ENCODE results near the gene SMIM3. TPM values are rescaled to one million over a fixed set of nuclear protein-coding genes. Genes with fewer than 3 reads are reported as not detected.

The SMIM3 gene
- total and polyA plus RNA-seq, 2 of the 8 experiments (the other 6 are each of a cell fraction or from before 2014, with no cell fraction given) = 10.4 to 15.7 TPM

GRCh38 chr5:150765011-150765798 lies 13.4 kb upstream of the SMIM3 start (continued):
- TF ChIP-seq CTBP2 (IDR thresholded peaks at IDR 0.05; ENCODE audit: borderline replicate concordance, insufficient read depth, insufficient read length, low read length) (no peak), JUN (IDR thresholded peaks at IDR 0.05; ENCODE audit: low read depth, low read length) (no peak)
- TF ChIP-seq, protein P1, sequence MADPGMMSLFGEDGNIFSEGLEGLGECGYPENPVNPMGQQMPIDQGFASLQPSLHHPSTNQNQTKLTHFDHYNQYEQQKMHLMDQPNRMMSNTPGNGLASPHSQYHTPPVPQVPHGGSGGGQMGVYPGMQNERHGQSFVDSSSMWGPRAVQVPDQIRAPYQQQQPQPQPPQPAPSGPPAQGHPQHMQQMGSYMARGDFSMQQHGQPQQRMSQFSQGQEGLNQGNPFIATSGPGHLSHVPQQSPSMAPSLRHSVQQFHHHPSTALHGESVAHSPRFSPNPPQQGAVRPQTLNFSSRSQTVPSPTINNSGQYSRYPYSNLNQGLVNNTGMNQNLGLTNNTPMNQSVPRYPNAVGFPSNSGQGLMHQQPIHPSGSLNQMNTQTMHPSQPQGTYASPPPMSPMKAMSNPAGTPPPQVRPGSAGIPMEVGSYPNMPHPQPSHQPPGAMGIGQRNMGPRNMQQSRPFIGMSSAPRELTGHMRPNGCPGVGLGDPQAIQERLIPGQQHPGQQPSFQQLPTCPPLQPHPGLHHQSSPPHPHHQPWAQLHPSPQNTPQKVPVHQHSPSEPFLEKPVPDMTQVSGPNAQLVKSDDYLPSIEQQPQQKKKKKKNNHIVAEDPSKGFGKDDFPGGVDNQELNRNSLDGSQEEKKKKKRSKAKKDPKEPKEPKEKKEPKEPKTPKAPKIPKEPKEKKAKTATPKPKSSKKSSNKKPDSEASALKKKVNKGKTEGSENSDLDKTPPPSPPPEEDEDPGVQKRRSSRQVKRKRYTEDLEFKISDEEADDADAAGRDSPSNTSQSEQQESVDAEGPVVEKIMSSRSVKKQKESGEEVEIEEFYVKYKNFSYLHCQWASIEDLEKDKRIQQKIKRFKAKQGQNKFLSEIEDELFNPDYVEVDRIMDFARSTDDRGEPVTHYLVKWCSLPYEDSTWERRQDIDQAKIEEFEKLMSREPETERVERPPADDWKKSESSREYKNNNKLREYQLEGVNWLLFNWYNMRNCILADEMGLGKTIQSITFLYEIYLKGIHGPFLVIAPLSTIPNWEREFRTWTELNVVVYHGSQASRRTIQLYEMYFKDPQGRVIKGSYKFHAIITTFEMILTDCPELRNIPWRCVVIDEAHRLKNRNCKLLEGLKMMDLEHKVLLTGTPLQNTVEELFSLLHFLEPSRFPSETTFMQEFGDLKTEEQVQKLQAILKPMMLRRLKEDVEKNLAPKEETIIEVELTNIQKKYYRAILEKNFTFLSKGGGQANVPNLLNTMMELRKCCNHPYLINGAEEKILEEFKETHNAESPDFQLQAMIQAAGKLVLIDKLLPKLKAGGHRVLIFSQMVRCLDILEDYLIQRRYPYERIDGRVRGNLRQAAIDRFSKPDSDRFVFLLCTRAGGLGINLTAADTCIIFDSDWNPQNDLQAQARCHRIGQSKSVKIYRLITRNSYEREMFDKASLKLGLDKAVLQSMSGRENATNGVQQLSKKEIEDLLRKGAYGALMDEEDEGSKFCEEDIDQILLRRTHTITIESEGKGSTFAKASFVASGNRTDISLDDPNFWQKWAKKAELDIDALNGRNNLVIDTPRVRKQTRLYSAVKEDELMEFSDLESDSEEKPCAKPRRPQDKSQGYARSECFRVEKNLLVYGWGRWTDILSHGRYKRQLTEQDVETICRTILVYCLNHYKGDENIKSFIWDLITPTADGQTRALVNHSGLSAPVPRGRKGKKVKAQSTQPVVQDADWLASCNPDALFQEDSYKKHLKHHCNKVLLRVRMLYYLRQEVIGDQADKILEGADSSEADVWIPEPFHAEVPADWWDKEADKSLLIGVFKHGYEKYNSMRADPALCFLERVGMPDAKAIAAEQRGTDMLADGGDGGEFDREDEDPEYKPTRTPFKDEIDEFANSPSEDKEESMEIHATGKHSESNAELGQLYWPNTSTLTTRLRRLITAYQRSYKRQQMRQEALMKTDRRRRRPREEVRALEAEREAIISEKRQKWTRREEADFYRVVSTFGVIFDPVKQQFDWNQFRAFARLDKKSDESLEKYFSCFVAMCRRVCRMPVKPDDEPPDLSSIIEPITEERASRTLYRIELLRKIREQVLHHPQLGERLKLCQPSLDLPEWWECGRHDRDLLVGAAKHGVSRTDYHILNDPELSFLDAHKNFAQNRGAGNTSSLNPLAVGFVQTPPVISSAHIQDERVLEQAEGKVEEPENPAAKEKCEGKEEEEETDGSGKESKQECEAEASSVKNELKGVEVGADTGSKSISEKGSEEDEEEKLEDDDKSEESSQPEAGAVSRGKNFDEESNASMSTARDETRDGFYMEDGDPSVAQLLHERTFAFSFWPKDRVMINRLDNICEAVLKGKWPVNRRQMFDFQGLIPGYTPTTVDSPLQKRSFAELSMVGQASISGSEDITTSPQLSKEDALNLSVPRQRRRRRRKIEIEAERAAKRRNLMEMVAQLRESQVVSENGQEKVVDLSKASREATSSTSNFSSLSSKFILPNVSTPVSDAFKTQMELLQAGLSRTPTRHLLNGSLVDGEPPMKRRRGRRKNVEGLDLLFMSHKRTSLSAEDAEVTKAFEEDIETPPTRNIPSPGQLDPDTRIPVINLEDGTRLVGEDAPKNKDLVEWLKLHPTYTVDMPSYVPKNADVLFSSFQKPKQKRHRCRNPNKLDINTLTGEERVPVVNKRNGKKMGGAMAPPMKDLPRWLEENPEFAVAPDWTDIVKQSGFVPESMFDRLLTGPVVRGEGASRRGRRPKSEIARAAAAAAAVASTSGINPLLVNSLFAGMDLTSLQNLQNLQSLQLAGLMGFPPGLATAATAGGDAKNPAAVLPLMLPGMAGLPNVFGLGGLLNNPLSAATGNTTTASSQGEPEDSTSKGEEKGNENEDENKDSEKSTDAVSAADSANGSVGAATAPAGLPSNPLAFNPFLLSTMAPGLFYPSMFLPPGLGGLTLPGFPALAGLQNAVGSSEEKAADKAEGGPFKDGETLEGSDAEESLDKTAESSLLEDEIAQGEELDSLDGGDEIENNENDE (IDR thresholded peaks at IDR 0.05; ENCODE audit: insufficient replicate concordance, low read length) = no peak
